KMS-11 (cell line): ENCODE measurements around the gene FAM163B.

ENCODE experiments used
- H2AFZ ChIP-seq: fragments of 200-600 bp; sonication (generic); 2 replicates; pipeline ENCODE4 v1.6.1; 2016; ENCODE audit warnings: antibody characterized with exemption, mixed run types, low read depth
- H3K27ac ChIP-seq: fragments of 200-600 bp; sonication (generic); 2 replicates; pipeline ENCODE4 v1.6.1; 2016; ENCODE audit warnings: mild to moderate bottlenecking, mixed run types
- H3K27me3 ChIP-seq: fragments of 200-600 bp; sonication (generic); 2 replicates; pipeline ENCODE4 v1.6.1; 2017; ENCODE audit warnings: mild to moderate bottlenecking, low read depth, mixed run types, moderate library complexity; ENCODE audit not compliant: insufficient read depth
- H3K36me3 ChIP-seq: fragments of 200-600 bp; sonication (generic); 2 replicates; pipeline ENCODE4 v1.6.1; 2017; ENCODE audit warnings: mild to moderate bottlenecking, mixed run types; ENCODE audit not compliant: insufficient read depth
- H3K4me1 ChIP-seq: fragments of 200-600 bp; sonication (generic); 2 replicates; pipeline ENCODE4 v1.6.1; 2016; ENCODE audit warnings: mild to moderate bottlenecking, low read depth, mixed run types; ENCODE audit not compliant: poor library complexity, severe bottlenecking
- H3K4me2 ChIP-seq: fragments of 200-600 bp; sonication (generic); 2 replicates; pipeline ENCODE4 v1.7.0; 2016; ENCODE audit warnings: mild to moderate bottlenecking, mixed run types
- H3K4me3 ChIP-seq: fragments of 200-600 bp; sonication (generic); IDR thresholded peaks from 2 replicates; pipeline ENCODE4 v1.6.1; 2017; ENCODE audit warnings: low read depth, low read length, mixed read lengths; ENCODE audit not compliant: insufficient read depth
- H3K79me2 ChIP-seq: fragments of 200-600 bp; sonication (generic); 2 replicates; pipeline ENCODE4 v1.6.1; 2016; ENCODE audit warnings: low read depth, mixed run types; ENCODE audit not compliant: insufficient read depth
- H3K9ac ChIP-seq: fragments of 200-600 bp; sonication (generic); 2 replicates; pipeline ENCODE4 v1.6.1; 2016; ENCODE audit warnings: mild to moderate bottlenecking, mixed run types
- H4K20me1 ChIP-seq: fragments of 200-600 bp; sonication (generic); 2 replicates; pipeline ENCODE4 v1.6.1; 2016; ENCODE audit warnings: mild to moderate bottlenecking, mixed run types; ENCODE audit not compliant: insufficient read depth
- TF ChIP-seq, protein P1 (sequence below): fragments of 200-600 bp; sonication (generic); conservative IDR thresholded peaks from 2 replicates; pipeline ENCODE4 v1.6.1; 2017; ENCODE audit warnings: low read depth, mild to moderate bottlenecking, antibody characterized with exemption, low read length, moderate library complexity, mixed read lengths

FAM163B gene

DNA sequence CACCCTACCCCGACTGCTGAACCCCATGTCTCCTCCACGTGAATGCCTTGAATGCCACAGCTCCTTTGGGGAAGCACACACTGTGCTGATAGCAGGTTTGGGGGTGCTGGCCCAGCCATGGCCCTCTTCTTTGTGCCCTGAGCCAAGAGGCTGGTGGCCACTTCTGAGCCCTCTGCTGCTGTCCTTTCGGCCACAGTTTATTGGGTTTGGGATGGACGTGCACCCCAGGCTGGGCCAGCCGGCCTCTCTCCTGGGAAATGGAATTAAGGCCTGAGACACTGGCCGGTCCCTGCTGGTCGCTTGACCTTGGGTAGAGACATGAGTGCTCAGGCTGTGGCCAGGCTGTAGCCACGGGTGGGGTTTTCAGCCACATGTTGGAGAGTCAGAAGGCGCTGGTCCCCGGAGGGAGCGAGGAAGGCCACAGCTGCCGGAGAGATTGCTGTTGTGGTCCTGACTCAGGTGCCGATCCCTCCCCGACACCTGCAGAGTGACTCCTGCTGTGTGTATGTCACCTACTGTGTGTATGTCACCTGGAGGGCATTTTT is 26.6 kb downstream of the FAM163B start:
- Histone ChIP-seq H2AFZ (no peak overlapping the region), H4K20me1 (no peaks in the 10 kb centered on the region), H3K36me3 (no peaks in the 10 kb centered on the region), H3K4me3 (no peak overlapping the region), H3K27ac (no peak overlapping the region), H3K4me1 (no peaks in the 10 kb centered on the region), H3K27me3 (peaks cover 60% of the 10 kb centered on the region), H3K9ac (no peak overlapping the region), H3K4me2 (no peak overlapping the region), H3K79me2 (no peaks in the 10 kb centered on the region)
- TF ChIP-seq, protein P1, sequence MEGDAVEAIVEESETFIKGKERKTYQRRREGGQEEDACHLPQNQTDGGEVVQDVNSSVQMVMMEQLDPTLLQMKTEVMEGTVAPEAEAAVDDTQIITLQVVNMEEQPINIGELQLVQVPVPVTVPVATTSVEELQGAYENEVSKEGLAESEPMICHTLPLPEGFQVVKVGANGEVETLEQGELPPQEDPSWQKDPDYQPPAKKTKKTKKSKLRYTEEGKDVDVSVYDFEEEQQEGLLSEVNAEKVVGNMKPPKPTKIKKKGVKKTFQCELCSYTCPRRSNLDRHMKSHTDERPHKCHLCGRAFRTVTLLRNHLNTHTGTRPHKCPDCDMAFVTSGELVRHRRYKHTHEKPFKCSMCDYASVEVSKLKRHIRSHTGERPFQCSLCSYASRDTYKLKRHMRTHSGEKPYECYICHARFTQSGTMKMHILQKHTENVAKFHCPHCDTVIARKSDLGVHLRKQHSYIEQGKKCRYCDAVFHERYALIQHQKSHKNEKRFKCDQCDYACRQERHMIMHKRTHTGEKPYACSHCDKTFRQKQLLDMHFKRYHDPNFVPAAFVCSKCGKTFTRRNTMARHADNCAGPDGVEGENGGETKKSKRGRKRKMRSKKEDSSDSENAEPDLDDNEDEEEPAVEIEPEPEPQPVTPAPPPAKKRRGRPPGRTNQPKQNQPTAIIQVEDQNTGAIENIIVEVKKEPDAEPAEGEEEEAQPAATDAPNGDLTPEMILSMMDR, result no peak

DNA sequence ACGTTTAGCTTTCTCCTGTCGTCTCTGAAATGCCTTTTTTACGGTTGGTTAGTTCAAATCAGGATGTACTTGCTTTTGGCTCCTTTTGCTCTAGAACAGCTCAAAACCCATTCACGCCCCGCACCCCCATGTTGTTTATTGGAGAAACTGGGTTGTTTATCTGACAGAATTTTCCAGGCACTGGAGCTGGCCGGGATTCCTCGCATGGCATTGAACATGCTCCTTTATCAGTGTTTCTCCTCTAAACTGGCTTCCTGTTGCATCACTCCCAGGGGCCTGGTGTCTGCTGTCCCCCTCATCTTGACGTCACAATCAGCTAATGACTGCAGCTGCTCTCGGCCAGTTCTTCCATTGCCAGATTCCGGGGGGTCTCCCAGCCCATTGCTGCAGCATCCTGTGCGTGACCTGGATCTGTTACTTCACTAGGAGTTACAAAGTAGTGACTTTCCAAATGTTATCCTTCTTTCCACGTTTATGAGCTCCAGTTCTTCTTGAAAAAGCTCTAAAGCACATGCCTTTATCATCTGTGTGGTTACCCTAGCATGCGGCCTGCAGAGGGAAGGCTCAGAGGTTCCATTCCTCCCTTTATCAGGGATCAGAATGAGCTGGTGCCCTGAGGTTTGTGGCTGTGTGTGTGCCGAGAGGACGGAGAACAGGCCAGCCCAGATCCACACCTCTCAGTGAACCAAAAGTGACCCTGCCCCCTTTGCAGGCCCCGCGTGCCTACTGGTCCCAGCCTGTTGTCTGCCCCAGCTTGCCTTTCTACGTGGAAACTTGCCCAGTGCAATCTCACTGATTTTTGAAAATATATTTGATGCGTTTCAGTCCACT is 27.5 kb downstream of the FAM163B start:
- Histone ChIP-seq H3K4me1 (no peaks in the 10 kb centered on the region), H3K9ac (no peak overlapping the region), H3K36me3 (no peaks in the 10 kb centered on the region), H4K20me1 (no peaks in the 10 kb centered on the region), H3K79me2 (no peaks in the 10 kb centered on the region), H3K27me3 (peaks cover 65% of the 10 kb centered on the region), H3K4me2 (no peak overlapping the region), H2AFZ (no peak overlapping the region), H3K27ac (no peak overlapping the region), H3K4me3 (no peak overlapping the region)
- TF ChIP-seq, protein P1, result no peak

GRCh38 chr9:133581011-133581410 is 28.2 kb downstream of the FAM163B start:
- H3K4me1 ChIP-seq, result no peaks in the 10 kb centered on the region

GRCh38 chr9:133580419-133580738 is 28.8 kb downstream of the FAM163B start:
- H3K4me1 ChIP-seq, result no peaks in the 10 kb centered on the region
- H3K4me2 ChIP-seq, result no peak overlapping the region
- peaks cover 73% of the 10 kb centered on the region for H3K27me3 ChIP-seq
- H3K36me3 ChIP-seq, result no peaks in the 10 kb centered on the region
- H4K20me1 ChIP-seq, result no peaks in the 10 kb centered on the region
- H3K4me3 ChIP-seq, result no peak overlapping the region
- H2AFZ ChIP-seq, result no peak overlapping the region
- no peak overlapping the region for H3K9ac ChIP-seq
- H3K79me2 ChIP-seq, result no peaks in the 10 kb centered on the region
- TF ChIP-seq, protein P1, result no peak
- H3K27ac ChIP-seq, result no peak overlapping the region

More at GRCh38 chr9:133581011-133581410, 28.2 kb downstream of the FAM163B start:
- Histone ChIP-seq H3K79me2 (no peaks in the 10 kb centered on the region), H3K4me3 (no peak overlapping the region), H3K27me3 (peaks cover 72% of the 10 kb centered on the region), H3K9ac (no peak overlapping the region), H3K27ac (no peak overlapping the region), H3K4me2 (no peak overlapping the region), H3K36me3 (no peaks in the 10 kb centered on the region), H4K20me1 (no peaks in the 10 kb centered on the region), H2AFZ (no peak overlapping the region)
- TF ChIP-seq, protein P1, result no peak
